GM19240 (cell line): ENCODE measurements around the gene DCAF6.
"Not testable (repeated sequence)": the region's sequence is repeated elsewhere in the genome, so short reads cannot be mapped to it uniquely, and the experiment has no call there.

Experiments used
- DNase-seq: peaks from one replicate; pipeline ENCODE4 v3.0.0; 2011; ENCODE audit warnings: low spot score; ENCODE audit not compliant: insufficient read length

DCAF6 gene

GRCh38 chr1:167936068-167936929 lies at the start of gene DCAF6:
Gene DCAF6 (plus strand): TSS chr1:167936683. CDS start chr1:167936912, 229 bp downstream.
- DNase-seq, result peak; percentile 70

- DNase-seq, result not testable (repeated sequence)
Measured at GRCh38 chr1:167887187-167887586, 49.3 kb upstream of the DCAF6 start.

- no peak for DNase-seq
Measured at GRCh38 chr1:167890400-167890799, 46.1 kb upstream of the DCAF6 start.

GRCh38 chr1:167893798-167894197 lies 42.7 kb upstream of the DCAF6 start:
- no peak for DNase-seq

- DNase-seq, result no peak
Measured at GRCh38 chr1:167898578-167899222, 37.8 kb upstream of the DCAF6 start.

GRCh38 chr1:167899253-167899681 lies 37.2 kb upstream of the DCAF6 start:
- peak; percentile 6 for DNase-seq

GRCh38 chr1:167900907-167901306 lies 35.6 kb upstream of the DCAF6 start:
- no peak for DNase-seq

- no peak for DNase-seq
Measured at GRCh38 chr1:167904652-167905130, 31.8 kb upstream of the DCAF6 start.

GRCh38 chr1:167905182-167905581 lies 31.3 kb upstream of the DCAF6 start:
- no peak for DNase-seq

- DNase-seq, result no peak
Measured at GRCh38 chr1:167905671-167906070, 30.8 kb upstream of the DCAF6 start.

- DNase-seq, result no peak
Measured at GRCh38 chr1:167909691-167910180, 26.7 kb upstream of the DCAF6 start.

GRCh38 chr1:167910530-167910929 lies 26.0 kb upstream of the DCAF6 start:
- DNase-seq, result no peak

- DNase-seq, result no peak
Measured at GRCh38 chr1:167911413-167911812, 25.1 kb upstream of the DCAF6 start.

- no peak for DNase-seq
Measured at GRCh38 chr1:167912294-167912693, 24.2 kb upstream of the DCAF6 start.

GRCh38 chr1:167913895-167914496 lies 22.5 kb upstream of the DCAF6 start, which contains the start of gene ADCY10:
Gene ADCY10 (minus strand): TSS chr1:167914134. CDS start chr1:167905140, 8,994 bp downstream.
- no peak for DNase-seq

- DNase-seq, result no peak
Measured at GRCh38 chr1:167915569-167915968, 20.9 kb upstream of the DCAF6 start.

GRCh38 chr1:167916766-167917511 lies 19.5 kb upstream of the DCAF6 start:
- DNase-seq, result no peak

GRCh38 chr1:167922023-167922422 lies 14.5 kb upstream of the DCAF6 start:
- DNase-seq, result no peak

GRCh38 chr1:167922611-167923074 lies 13.8 kb upstream of the DCAF6 start:
- no peak for DNase-seq

- DNase-seq, result no peak
Measured at GRCh38 chr1:167923324-167924056, 13.0 kb upstream of the DCAF6 start.
